NOMO-1 treated with dmso at 0.1 percent for 144 hours (cell line): Measurements from ENCODE around the gene SOD2.
"Not testable (repeated sequence)": the region's sequence is repeated elsewhere in the genome, so short reads cannot be mapped to it uniquely, and the experiment has no call there.

Experiments used
- DNase-seq: peaks from one replicate; lab custom pipeline; 2025; ENCODE audit not compliant: unreplicated experiment; lab: John Stamatoyannopoulos, UW

SOD2 gene

DNA sequence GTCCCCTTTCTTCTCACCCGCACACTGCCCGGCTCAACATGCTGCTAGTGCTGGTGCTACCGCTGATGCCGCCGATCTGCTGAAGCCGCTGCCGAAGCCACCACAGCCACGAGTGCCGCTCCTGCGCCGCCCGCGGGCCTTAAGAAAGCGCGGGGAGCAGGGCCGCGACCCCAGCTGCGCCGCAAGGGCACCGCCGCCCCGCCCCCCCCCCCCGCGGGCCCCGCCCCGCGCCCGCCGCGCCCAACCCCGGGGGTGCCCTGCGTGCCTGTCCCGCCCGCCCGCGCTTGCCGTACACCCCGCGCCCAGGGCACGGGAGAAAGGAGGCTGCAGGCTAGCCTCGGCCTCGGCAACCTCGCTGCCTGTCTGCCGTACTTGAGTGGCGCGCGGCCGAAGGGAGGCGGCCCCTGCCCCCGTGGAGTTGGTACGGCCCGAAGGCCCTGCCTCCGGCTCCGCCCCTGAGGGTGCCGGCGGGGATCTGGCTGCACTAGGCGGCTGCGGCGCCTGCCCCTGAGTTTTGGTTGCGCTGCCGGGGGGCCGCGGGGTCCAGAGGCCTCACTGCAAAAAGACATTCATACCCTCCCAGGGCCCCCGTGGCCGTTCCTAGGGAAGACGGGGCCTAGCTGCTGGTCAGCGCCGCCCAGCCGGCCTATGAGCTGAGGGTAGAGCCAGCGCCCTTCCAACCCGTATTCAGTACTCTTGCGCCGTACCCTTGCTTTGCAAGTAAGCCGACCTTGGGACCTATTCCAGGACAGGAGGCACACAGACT, at the start of gene SOD2:
Gene SOD2 (minus strand): TSS at position 114 of the 766 bp plus-strand sequence. CDS start 74 bp downstream, at position 40.
- peak; percentile 85 for DNase-seq

DNA sequence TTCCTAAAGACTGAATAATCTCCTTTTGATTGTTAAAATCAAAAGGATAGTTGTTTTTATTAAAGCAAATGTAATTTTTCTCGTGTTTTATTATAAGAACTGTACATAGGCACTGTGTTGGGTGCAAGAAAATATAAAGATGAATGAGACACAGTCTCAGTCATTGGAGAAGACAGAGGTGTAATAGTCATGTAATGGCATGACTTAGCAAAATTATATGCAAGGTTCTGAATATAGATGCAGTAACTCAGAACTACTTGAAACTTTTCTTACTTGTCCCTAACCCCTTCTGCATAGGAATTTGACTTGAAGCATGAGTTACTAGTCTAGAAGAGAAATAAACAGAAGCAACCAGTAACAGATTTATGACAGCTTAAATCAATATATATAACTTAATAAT, 49.1 kb upstream of the SOD2 start:
- no peak for DNase-seq

DNA sequence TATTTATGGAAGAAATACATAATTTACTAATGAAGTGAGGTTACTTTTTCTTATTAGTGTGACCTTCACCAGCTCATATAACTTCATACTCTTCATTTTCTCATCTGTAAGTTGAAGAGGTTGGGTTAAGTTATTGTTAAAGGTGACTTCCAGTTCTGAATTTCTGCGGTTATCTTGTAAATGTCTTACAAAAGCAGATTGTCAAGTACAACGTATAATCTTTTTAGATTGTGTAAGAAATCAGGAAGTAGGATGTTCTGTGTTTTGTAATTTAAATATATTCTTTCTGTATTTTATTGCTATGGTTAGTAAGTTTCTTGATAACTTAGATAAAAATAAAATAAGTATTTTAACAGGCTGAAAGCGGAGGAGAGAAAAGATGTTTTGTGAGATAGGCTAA, 46.3 kb upstream of the SOD2 start:
- DNase-seq, result peak; percentile 43

DNA sequence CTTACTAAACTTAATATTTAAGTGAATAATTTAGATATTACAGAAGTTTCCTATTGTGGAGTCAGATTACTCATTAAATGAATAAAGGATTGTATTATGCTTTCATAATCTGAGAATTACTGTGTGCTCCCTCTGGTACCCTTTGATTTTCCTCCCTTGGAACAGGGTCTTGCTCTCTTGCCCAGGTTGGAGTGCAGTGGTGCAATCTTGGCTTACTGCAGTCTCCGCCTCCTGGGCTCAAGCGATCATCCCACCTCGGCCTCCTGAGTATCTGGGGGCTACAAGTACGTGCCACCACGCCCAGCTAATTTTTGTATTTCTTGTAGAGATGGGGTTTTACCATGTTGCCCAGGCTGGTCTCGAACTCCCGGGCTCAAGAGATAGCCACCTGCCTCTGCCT, 43.9 kb upstream of the SOD2 start:
- no peak for DNase-seq

DNA sequence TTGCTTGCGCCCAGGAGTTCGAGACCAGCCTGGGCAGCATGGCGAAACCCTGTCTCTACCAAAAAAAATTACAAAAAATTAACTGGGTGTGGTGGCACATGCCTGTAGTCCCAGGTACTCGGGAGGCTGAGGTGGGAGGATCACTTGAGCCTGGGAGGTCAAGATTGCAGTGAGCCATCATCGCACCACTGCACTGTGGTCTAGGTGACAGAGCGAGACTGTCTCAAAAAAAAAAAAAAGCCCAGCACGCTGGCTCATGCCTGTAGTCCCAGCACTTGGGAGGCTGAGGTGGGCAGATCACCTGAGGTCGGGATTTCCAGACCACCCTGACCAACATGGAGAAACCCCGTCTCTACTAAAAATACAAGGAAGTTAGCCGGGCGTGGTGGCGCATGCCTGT, 40.4 kb upstream of the SOD2 start:
- DNase-seq, result not testable (repeated sequence)

DNA sequence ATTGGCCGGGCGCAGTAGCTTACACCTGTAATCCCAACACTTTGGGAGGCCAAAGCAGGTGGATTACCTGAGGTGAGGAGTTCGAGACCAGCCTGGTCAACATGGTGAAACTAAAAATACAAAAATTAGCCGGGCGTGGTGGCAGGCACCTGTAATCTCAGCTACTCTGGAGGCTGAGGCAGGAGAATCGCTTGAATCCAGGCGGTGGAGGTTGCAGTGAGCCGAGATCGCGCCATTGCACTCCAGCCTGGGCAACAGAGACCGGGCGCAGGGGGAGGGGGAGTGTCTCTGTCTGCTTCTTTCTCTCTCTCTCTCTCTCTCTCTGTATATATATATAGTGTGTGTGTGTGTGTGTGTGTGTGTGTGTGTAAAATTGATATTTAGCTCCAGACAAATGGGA, 39.5 kb upstream of the SOD2 start:
- not testable (repeated sequence) for DNase-seq

DNA sequence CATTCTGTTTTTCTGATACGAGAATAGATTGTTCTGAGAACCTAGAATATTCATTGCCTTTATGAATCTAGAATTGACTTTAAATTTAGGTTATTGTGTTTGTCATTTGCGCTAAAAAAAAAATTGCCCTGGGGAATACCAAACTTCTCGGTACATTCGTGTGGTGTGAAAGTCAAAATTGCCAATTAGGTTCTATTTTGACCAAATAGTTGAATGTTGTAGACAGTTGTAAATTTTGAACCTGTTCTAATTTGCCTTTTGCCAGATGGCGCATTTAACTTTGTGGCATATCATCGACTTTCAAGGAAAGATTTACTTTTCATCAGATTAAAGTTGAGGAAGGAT, 37.3 kb upstream of the SOD2 start:
- DNase-seq, result no peak

DNA sequence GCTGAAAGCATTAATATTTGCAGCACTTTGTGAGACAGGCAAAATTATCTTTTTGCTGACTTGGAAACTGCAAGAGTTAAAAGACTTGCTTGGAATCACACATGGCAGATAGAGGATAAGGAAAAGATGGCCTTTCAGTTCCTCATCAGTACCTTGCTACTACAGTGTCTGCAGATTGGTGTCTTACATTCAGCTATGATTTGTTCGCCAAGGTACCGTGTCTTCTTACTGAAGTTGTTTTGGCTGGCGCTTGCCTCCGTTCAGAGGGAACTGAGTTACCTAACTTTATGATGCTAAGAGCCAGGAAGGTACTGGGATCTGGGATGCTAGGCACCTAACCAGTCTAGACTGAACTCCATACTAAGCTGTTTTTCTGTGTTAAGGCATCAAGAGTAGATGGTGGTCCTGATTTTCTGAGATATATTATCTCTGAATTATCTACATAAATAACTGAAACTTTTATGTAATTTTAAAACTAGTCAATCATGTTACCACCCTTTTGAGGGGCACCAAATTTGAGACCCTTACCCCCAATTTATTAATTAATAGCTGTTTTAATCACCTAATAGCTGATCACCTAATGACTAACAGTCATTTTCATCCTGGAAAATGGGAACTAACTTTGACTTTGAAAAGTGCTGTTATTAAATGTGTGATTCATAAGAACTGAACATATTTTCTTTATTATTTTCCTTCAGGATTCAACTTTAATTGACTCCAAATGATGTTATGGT, 36.7 kb upstream of the SOD2 start:
- no peak for DNase-seq

DNA sequence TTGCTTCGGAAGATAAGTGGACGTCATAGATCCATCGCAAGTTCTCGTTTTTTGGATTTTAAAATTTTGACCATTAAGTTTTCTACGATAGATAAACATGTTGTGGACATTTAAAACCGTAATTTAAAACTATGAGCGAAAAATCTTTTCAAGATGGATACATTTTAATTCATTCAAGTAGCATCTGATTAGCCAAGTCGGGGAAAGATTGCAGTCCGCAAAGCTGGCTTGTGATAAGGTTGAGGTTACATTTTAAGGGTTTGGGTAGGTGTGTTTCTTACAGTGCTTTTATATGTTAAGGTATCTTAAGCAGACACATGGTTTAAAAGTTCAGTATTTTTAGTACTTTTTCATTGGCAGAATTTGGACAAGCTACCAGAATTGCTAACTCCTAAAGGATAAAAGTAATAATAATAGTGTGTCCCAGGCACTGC, 35.5 kb upstream of the SOD2 start:
- DNase-seq, result no peak

DNA sequence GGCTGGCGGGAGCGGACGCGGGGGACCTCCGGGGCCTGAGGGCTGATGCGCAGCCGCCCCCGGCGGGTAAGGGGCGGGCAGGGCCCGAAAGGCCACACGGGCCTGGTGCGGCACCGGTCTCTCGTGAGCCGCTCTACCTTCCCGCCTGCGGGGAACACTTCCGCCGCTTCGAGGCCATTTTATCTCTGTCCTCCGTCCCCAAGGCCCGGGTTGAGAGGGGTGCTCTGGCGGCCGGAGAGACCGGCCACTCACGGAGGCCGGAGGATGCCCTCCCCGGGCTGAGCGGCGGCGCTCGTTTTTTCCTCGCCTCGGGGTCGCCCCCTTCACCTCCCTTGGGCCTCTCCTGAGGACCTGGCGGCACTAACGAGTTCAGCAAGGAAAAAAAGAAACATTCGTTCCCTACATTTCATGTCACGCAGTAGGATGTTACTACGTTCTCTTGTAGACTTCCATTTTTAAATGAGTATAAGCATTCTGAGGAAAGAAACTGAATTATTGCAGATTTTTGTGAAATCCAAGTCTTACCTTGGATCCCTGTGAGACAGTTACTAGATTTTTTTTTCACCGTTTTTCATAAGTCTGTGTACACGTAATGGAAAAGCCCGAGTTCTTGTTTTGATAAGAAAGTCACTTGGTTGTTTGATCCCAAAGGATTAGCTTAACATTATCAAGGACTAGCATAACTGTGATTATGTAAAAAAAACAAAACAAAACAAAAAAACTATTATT, 34.8 kb upstream of the SOD2 start:
- DNase-seq, result peak; percentile 22

DNA sequence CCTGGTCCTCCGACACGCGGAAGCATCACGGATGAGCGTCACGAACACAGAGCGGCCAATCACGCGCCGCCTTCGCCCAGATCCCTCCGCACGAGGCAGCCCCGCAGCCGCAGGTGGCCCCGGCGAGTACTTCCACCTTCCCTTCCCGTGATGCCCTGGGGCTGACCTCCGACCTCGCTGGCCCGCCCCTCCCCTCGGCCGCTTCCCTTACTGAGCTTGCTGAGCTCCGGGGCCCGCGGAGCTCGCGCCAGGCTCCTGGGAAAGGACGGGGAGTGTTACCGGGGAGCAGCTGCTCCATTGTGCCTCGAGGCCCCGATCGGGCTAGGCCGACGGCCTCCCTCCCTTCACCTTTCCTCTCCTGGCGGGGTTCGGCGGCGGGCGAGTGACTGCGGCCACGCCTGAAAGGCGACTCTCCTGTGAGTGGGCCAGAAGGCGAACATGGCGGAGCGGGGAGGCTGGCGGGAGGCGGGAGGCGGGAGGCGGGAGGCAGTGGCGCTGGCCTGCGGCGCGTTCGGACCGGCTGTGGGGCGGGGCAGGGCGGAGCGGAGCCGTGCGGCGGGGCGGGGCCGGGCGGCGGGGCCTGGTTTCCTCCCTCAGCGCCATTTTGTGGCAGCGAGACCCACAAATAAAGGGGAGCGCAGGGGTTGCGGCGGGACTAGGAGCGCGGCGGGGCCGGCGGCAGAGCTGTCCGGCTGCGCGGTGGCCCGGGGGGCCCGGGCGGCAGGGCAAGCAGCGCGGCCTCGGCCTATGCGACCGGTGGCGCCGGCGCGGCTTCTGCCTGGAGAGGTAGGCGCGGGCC, 34.1 kb upstream of the SOD2 start, which contains the start of gene WTAP:
Gene WTAP (plus strand): TSS at position 589 of the 799 bp plus-strand sequence. CDS start 8,760 bp downstream, outside the sequence.
- peak; percentile 95 for DNase-seq

DNA sequence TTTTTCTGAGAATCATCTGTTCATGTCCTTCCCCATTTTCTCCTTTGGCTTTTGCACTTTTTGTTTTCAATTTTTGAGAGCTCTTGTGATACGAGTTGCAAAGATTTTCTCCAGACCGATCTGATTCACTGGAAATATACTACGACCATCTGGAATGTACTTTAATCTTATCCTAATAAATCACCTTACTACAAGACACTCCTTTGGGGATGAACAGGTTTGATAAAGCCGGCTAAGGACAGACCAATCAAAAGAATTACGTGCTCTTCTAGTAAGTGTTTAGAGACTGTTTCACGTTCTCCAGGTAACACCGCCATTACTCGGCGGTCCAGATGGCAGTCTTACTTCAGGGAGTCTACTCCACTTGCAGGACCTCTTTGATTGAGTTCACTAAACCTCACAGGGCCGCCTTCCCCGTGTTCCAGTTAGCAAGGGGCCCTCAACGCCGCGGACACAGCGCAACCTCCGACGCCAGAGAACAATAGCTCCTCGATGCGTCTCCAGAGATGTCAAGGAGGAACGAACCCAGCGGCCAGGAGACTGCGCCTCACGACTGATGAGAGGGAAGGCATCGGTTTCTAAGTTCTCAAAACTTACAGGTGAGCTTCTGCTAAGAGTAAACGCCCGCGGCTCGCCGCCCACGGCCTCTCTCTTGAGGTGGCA, 33.3 kb upstream of the SOD2 start:
- no peak for DNase-seq

DNA sequence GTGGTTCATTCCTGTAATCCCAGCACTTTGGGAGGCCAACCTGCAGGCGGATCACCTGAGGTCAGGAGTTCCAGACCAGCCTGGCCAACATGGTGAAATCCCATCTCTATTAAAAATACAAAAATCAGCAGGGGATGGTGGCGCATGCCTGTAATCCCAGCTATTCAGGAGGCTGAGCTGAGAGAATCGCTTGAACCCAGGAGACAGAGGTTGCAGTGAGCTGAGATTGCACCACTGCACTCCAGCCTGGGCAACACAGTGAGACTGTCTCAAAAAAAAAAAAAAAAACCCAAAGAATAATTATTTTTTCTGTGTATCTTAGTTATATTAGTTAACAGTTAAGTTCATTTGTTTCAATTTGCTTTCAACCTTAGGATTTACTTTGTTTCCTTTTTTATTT, 32.2 kb upstream of the SOD2 start:
- DNase-seq, result not testable (repeated sequence)

DNA sequence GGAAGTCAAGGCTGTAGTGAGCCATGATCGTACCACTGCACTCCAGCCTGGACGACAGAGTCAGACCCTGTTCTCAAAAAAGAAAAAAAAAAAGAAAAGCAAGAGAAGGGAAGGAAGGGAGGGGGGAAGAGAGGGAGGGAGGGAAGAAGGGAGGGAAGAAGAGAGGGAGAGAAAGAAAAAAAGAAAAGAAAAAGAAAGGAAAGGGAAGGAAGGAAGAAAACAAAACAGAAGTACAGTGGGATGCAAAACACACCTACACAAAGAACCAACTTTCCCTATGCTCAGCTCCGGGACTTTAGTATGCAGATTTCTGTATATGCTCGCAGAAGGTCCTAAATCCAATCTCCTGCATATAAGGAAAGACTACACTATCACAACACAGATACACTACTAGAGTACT, 31.7 kb upstream of the SOD2 start:
- DNase-seq, result no peak

DNA sequence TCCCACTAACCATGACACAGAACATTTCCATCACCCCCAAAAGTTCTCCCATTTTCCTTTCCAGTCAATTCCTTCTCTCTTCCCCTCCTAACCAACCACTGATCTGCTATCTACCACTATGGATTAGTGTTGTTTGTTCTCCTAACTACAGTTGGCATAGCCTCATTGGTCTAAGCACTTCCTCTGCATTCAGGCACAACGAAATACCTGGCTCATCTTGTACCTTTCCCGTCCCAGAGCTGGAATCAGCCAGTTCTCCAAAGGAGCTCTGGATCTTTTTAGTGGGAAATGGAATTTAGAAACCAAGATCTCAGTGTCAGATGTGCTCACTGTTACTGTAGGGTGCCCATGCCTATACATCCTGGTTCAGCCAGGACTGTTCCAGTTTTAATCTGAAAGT, 30.2 kb upstream of the SOD2 start:
- DNase-seq, result no peak

DNA sequence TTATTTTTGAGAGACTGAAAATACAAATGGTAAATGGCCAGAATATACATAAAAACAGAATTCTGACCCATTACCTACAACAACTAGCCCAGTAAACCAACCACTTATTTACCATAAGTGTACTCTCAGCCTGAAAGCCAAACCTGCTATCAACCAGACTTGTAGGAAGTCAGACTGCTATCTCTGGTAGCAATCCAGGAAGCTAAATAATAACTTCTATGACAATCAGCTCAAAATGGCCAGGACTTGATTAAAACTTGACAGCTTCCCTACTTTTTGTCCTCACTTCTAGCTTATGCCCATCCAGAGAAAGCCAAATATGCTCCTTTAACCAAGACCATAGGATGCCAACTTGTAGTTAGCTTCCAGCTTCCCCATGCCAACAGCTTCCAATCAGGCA, 29.6 kb upstream of the SOD2 start:
- DNase-seq, result no peak

DNA sequence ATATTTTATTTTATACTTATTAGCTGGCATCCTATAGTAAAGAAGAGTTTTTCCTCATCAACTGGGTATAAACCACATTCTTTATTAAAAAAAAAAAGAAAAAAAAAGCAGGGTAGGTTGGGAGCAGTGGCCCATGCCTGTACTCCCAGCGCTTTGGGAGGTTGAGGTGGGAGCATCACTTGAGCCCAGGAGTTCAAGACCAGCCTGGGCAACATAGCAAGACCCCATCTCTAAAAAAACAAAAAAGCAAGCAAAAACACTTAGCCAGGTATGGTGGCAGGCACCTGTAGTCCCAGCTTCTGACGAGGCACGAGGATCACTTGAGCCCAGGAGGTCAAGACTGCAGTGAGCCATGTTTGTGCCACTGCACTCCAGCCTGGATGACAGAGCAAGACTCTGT, 28.9 kb upstream of the SOD2 start:
- DNase-seq, result not testable (repeated sequence)

DNA sequence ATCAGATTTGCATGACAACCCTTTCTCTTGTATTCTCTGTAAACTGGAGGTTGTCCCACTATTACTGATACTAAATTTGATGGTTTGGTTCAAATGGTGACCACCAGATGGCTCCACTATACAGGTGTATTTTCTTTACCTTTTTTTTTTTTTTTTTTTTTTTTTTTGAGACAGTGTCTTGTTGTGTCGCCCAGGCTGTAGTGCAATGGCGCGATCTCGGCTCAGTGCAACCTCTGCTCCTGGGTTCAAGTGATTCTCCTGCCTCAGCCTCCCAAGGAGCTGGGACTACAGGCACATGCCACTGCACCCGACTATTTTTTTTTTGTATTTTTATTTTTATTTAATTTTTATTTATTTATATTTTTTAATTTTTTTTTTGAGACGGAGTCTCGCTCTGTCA, 27.7 kb upstream of the SOD2 start:
- DNase-seq, result no peak

DNA sequence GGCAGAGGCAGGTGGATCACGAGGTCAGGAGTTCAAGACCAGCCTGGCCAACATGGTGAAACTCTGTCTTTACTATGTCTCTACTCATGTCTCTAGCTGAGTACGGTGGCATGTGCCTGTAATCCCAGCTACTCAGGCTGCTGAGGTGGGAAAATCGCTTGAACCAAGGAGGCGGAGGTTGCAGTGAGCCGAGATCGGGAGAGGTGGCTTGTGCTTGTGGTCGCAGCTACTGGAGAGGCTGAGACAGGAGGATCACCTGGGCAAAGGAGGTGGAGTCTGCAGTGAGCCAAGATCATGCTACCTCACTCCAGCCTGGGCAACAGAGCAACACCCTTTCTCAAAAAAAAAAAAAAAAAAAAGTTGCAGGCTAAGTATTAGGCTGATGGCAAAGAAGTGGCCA, 26.2 kb upstream of the SOD2 start:
- no peak for DNase-seq

DNA sequence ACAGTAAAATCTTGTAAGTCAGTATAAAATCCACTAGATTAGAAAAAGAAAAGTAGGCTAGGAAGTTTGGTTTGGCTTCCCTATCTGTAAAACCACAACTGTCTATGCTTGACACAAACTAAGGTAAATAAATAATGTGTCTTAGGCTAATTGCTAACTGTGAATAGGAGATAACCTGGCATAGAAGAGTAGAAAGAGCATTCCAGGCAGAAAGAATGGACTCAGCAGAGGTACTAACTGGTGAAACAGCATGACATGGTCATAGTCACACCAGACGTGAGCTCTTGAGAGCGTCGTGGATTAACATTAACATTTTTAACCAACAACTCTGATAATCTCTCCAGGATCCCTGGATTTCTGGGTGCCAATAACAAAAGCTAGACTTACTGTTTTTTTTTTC, 25.6 kb upstream of the SOD2 start:
- DNase-seq, result no peak
